ENCODE data around the gene TMEM100. TPM values are rescaled to one million over a fixed set of nuclear protein-coding genes. Genes with fewer than 3 reads are reported as not detected.

Gene TMEM100
- total RNA-seq, 1 experiment from 2014 or later, result 8.7 TPM

GRCh38 chr17:55720919-55721836 is 1.5 kb downstream of the TMEM100 start:
- no peak for DNase-seq (ENCODE audit: low read depth)

GRCh38 chr17:55717898-55718735 is 4.5 kb downstream of the TMEM100 start:
- DNase-seq (ENCODE audit: low read depth), result peak; percentile 74

GRCh38 chr17:55717432-55717831 is 5.2 kb downstream of the TMEM100 start:
- no peak for DNase-seq (ENCODE audit: low read depth)

GRCh38 chr17:55710829-55711496 is 11.7 kb downstream of the TMEM100 start:
- peak; percentile 31 for DNase-seq (ENCODE audit: low read depth)

- DNase-seq (ENCODE audit: low read depth), result peak; percentile 80
Measured at GRCh38 chr17:55710410-55710809, 12.3 kb downstream of the TMEM100 start.

GRCh38 chr17:55709984-55710383 is 12.7 kb downstream of the TMEM100 start:
- DNase-seq (ENCODE audit: low read depth), result no peak

- DNase-seq (ENCODE audit: low read depth), result no peak
Measured at GRCh38 chr17:55709440-55709839, 13.2 kb downstream of the TMEM100 start.

- DNase-seq (ENCODE audit: low read depth), result peak; percentile 8
Measured at GRCh38 chr17:55708175-55708974, 14.3 kb downstream of the TMEM100 start.

GRCh38 chr17:55706808-55707773 is 15.6 kb downstream of the TMEM100 start:
- no peak for DNase-seq (ENCODE audit: low read depth)

GRCh38 chr17:55705847-55706246 is 16.8 kb downstream of the TMEM100 start:
- no peak for DNase-seq (ENCODE audit: low read depth)

- DNase-seq (ENCODE audit: low read depth), result no peak
Measured at GRCh38 chr17:55704401-55704800, 18.3 kb downstream of the TMEM100 start.

- DNase-seq (ENCODE audit: low read depth), result no peak
Measured at GRCh38 chr17:55702150-55702549, 20.5 kb downstream of the TMEM100 start.

GRCh38 chr17:55699181-55699860 is 23.3 kb downstream of the TMEM100 start:
- DNase-seq (ENCODE audit: low read depth), result no peak

- no peak for DNase-seq (ENCODE audit: low read depth)
Measured at GRCh38 chr17:55694286-55694910, 28.3 kb downstream of the TMEM100 start.

GRCh38 chr17:55693254-55694216 is 29.1 kb downstream of the TMEM100 start:
- no peak for DNase-seq (ENCODE audit: low read depth)

GRCh38 chr17:55692276-55692675 is 30.4 kb downstream of the TMEM100 start:
- DNase-seq (ENCODE audit: low read depth), result no peak

GRCh38 chr17:55691666-55692065 is 31.0 kb downstream of the TMEM100 start:
- DNase-seq (ENCODE audit: low read depth), result no peak

GRCh38 chr17:55690105-55690508 is 32.6 kb downstream of the TMEM100 start:
- DNase-seq (ENCODE audit: low read depth), result no peak
